WERI-Rb-1 (cell line): ENCODE data around the gene FGL2.

Experiments
- DNase-seq: peaks from one replicate; pipeline ENCODE4 v3.0.0-alpha.2; 2020
- H3K27ac ChIP-seq: fragments of 250-450 bp; sonication (Bioruptor Pico); 2 replicates; pipeline ENCODE4 v1.5.1; 2020; ENCODE audit warnings: mild to moderate bottlenecking, moderate library complexity
- H3K27me3 ChIP-seq: fragments of 250-450 bp; sonication (Bioruptor Pico); 2 replicates; pipeline ENCODE4 v1.5.1; 2021; ENCODE audit warnings: mild to moderate bottlenecking, low read depth, moderate library complexity; ENCODE audit not compliant: insufficient read depth, severe bottlenecking
- H3K36me3 ChIP-seq: fragments of 250-450 bp; sonication (Bioruptor Pico); 2 replicates; pipeline ENCODE4 v1.5.1; 2020; ENCODE audit warnings: mild to moderate bottlenecking, moderate library complexity
- H3K4me3 ChIP-seq: 2 replicates; pipeline ENCODE4 v1.5.1; 2011; ENCODE audit warnings: low read depth, mild to moderate bottlenecking, control low read depth, low read length
- H3K9me3 ChIP-seq: fragments of 250-450 bp; sonication (Bioruptor Pico); 2 replicates; pipeline ENCODE4 v1.5.1; 2021; ENCODE audit warnings: mild to moderate bottlenecking, moderate library complexity; ENCODE audit not compliant: severe bottlenecking
- CTCF ChIP-seq: IDR thresholded peaks from 2 replicates; pipeline ENCODE4 v1.5.1; 2011; ENCODE audit warnings: low read depth, mild to moderate bottlenecking, control low read depth, inconsistent platforms, low read length

The FGL2 gene

GRCh38 chr7:77199013-77199966 is at the start of gene FGL2:
Gene FGL2 (minus strand): TSS chr7:77199819. CDS start chr7:77199793, 26 bp downstream.
- H3K9me3 ChIP-seq = no peaks in the 10 kb centered on the region
- no peak within 1 kb of the TSS for H3K27ac ChIP-seq
- H3K4me3 ChIP-seq = no peak within 1 kb of the TSS
- no peaks in the 10 kb centered on the region for H3K36me3 ChIP-seq
- no peaks in the 10 kb centered on the region for H3K27me3 ChIP-seq
- DNase-seq = no peak
- no peak for TF ChIP-seq CTCF

GRCh38 chr7:77248154-77248553 is 48.5 kb upstream of the FGL2 start:
- Histone ChIP-seq H3K9me3 (no peaks in the 10 kb centered on the region), H3K27ac (no peak overlapping the region), H3K36me3 (no peaks in the 10 kb centered on the region), H3K27me3 (no peaks in the 10 kb centered on the region), H3K4me3 (no peak overlapping the region)
- no peak for TF ChIP-seq CTCF
- DNase-seq = no peak

GRCh38 chr7:77247206-77247850 is 47.7 kb upstream of the FGL2 start:
- Histone ChIP-seq H3K36me3 (no peaks in the 10 kb centered on the region), H3K4me3 (no peak overlapping the region), H3K27me3 (no peaks in the 10 kb centered on the region), H3K9me3 (no peaks in the 10 kb centered on the region), H3K27ac (no peak overlapping the region)
- TF ChIP-seq CTCF = peak; percentile 57
- peak; percentile 84 for DNase-seq

GRCh38 chr7:77246026-77246640 is 46.5 kb upstream of the FGL2 start:
- Histone ChIP-seq H3K9me3 (no peaks in the 10 kb centered on the region), H3K27ac (no peak overlapping the region), H3K4me3 (no peak overlapping the region), H3K36me3 (no peaks in the 10 kb centered on the region), H3K27me3 (no peaks in the 10 kb centered on the region)
- TF ChIP-seq CTCF = no peak
- DNase-seq = no peak

GRCh38 chr7:77245015-77245755 is 45.6 kb upstream of the FGL2 start:
- no peak for DNase-seq
- H3K27me3 ChIP-seq = no peaks in the 10 kb centered on the region
- H3K4me3 ChIP-seq = no peak overlapping the region
- no peak for TF ChIP-seq CTCF
- no peak overlapping the region for H3K27ac ChIP-seq
- H3K36me3 ChIP-seq = no peaks in the 10 kb centered on the region
- H3K9me3 ChIP-seq = no peaks in the 10 kb centered on the region
